H1 (cell line): ENCODE data around the gene CACNA1C. TPM values are rescaled to one million over a fixed set of nuclear protein-coding genes. Genes with fewer than 3 reads are reported as not detected.

Experiments
- CTCF ChIA-PET: fragments of 300-600 bp; sonication (Branson Sonifier 250); formaldehyde crosslinking; loops from one replicate; lab custom pipeline; 2021; ENCODE audit not compliant: partially characterized antibody; lab: Charles Lee
- POLR2A ChIA-PET: fragments of 300-600 bp; sonication (Branson Sonifier 250); formaldehyde crosslinking; loops from one replicate; lab custom pipeline; 2021; ENCODE audit warnings: inconsistent platforms; ENCODE audit not compliant: partially characterized antibody; lab: Charles Lee
- DNase-seq, 2 experiments: peaks; one replicate each; pipeline versions ENCODE4 v3.0.0 to v3.0.0-alpha.2; 2010 to 2022; ENCODE audit warnings: low spot score in 2 of 2, low read depth in 1 of 2, mixed read lengths in 1 of 2
- FAIRE-seq: peaks from 2 replicates; lab custom pipeline; 2011; peaks lifted over from hg19 to GRCh38; lab: Jason Lieb, UNC
- H2AFZ ChIP-seq: 2 replicates; pipeline ENCODE4 v1.8.1; 2012; ENCODE audit warnings: low read length, inconsistent platforms
- H2AK5ac ChIP-seq: 2 replicates; pipeline ENCODE4 v1.6.1; 2013; ENCODE audit warnings: low read depth, low read length
- H2BK120ac ChIP-seq: replicated peaks from 2 replicates; pipeline ENCODE3; 2013; ENCODE audit warnings: low read depth, low read length, inconsistent platforms
- H2BK12ac ChIP-seq: 2 replicates; pipeline ENCODE4 v1.6.1; 2013; ENCODE audit warnings: low read depth, low read length
- H2BK15ac ChIP-seq: 2 replicates; pipeline ENCODE4 v1.6.1; 2013; ENCODE audit warnings: low read length
- H2BK20ac ChIP-seq: 2 replicates; pipeline ENCODE4 v1.6.1; 2013; ENCODE audit warnings: low read length
- H2BK5ac ChIP-seq: 2 replicates; pipeline ENCODE4 v1.6.1; 2013; ENCODE audit warnings: low read depth, low read length
- H3K14ac ChIP-seq: 2 replicates; pipeline ENCODE4 v1.6.1; 2013; ENCODE audit warnings: inconsistent platforms; ENCODE audit not compliant: insufficient read length
- H3K18ac ChIP-seq: 2 replicates; pipeline ENCODE4 v1.6.1; 2013; ENCODE audit warnings: low read length; ENCODE audit errors: extremely low read depth
- H3K23ac ChIP-seq: 2 replicates; pipeline ENCODE4 v1.6.1; 2013; ENCODE audit warnings: inconsistent platforms; ENCODE audit not compliant: insufficient read length
- H3K23me2 ChIP-seq: 2 replicates; pipeline ENCODE4 v1.6.1; 2013; ENCODE audit warnings: low read depth, low read length
- H3K27ac ChIP-seq: 2 replicates; pipeline ENCODE4 v1.6.1; 2011; ENCODE audit warnings: low read depth, low read length, inconsistent platforms
- H3K27me3 ChIP-seq, 4 experiments: replicated peaks in 1 of 4; 1 replicate in 1 of 4; 2 replicates in 3 of 4; pipeline versions ENCODE4 v1.6.1 to v1.8.1; 2011 to 2013; ENCODE audit warnings: low read length in 3 of 4, mild to moderate bottlenecking in 3 of 4, inconsistent platforms in 2 of 4, mixed read lengths in 2 of 4, moderate library complexity in 1 of 4; ENCODE audit not compliant: control insufficient read depth in 3 of 4, insufficient read depth in 3 of 4; ENCODE audit errors: extremely low read depth in 1 of 4
- H3K36me3 ChIP-seq, 4 experiments: 2 replicates each; pipeline versions ENCODE4 v1.6.1 to v1.8.1; 2011 to 2013; ENCODE audit warnings: mild to moderate bottlenecking in 4 of 4, low read length in 3 of 4, moderate library complexity in 2 of 4, control low read depth in 1 of 4, inconsistent platforms in 1 of 4; ENCODE audit not compliant: insufficient read depth in 4 of 4, control insufficient read depth in 2 of 4
- H3K4ac ChIP-seq: replicated peaks from 2 replicates; pipeline ENCODE3; 2013; ENCODE audit warnings: low read length, low read depth, mixed read lengths, inconsistent platforms; ENCODE audit not compliant: insufficient read length
- H3K4me1 ChIP-seq, 4 experiments: replicated peaks in 1 of 4; 1 replicate in 1 of 4; 2 replicates in 3 of 4; pipeline versions ENCODE4 v1.6.1 to v1.8.1; 2011 to 2013; ENCODE audit warnings: low read length in 3 of 4, inconsistent platforms in 2 of 4, mixed read lengths in 1 of 4; ENCODE audit not compliant: insufficient read depth in 4 of 4, control insufficient read depth in 3 of 4
- H3K4me2 ChIP-seq, 2 experiments: 2 replicates each; pipeline versions ENCODE4 v1.6.1 to v1.8.1; 2011 to 2013; ENCODE audit warnings: low read depth in 2 of 2, low read length in 2 of 2, control low read depth in 1 of 2, inconsistent platforms in 1 of 2, mild to moderate bottlenecking in 1 of 2; ENCODE audit not compliant: insufficient read depth in 1 of 2
- H3K4me3 ChIP-seq, 4 experiments: fragments of 200-600, 300-600 bp in 1 of 4; sonication (generic), shearing (Covaris generic), sonication (Bioruptor Twin) in 1 of 4; 2 replicates each; pipeline versions ENCODE4 v1.5.1 to v1.8.1; 2011 to 2016; ENCODE audit warnings: low read length in 4 of 4, low read depth in 3 of 4, control low read depth in 2 of 4, inconsistent platforms in 2 of 4, mild to moderate bottlenecking in 2 of 4, mixed read lengths in 1 of 4, moderate library complexity in 1 of 4; ENCODE audit not compliant: insufficient read depth in 2 of 4; ENCODE audit errors: extremely low read depth in 1 of 4
- H3K56ac ChIP-seq: replicated peaks from 2 replicates; pipeline ENCODE3; 2013; ENCODE audit warnings: low read depth, mild to moderate bottlenecking, mixed read lengths, low read length, inconsistent platforms; ENCODE audit not compliant: insufficient read length
- H3K79me1 ChIP-seq: 2 replicates; pipeline ENCODE4 v1.6.1; 2013; ENCODE audit warnings: low read depth, low read length, control low read depth
- H3K79me2 ChIP-seq, 2 experiments: 2 replicates each; pipeline versions ENCODE4 v1.6.1 to v1.8.1; 2012 to 2013; ENCODE audit warnings: low read length in 2 of 2, mild to moderate bottlenecking in 2 of 2, inconsistent platforms in 1 of 2; ENCODE audit not compliant: insufficient read depth in 2 of 2, control insufficient read depth in 1 of 2
- H3K9ac ChIP-seq, 4 experiments: replicated peaks in 1 of 4; 1 replicate in 1 of 4; 2 replicates in 3 of 4; pipeline versions ENCODE4 v1.6.1 to v1.8.1; 2011 to 2013; ENCODE audit warnings: low read depth in 3 of 4, low read length in 3 of 4, control low read depth in 2 of 4, mild to moderate bottlenecking in 2 of 4, moderate library complexity in 2 of 4, inconsistent platforms in 1 of 4; ENCODE audit errors: extremely low read depth in 1 of 4
- H3K9me3 ChIP-seq, 2 experiments: 2 replicates each; pipeline versions ENCODE4 v1.6.1 to v1.8.1; 2012 to 2013; ENCODE audit warnings: mild to moderate bottlenecking in 2 of 2, moderate library complexity in 2 of 2, control low read depth in 1 of 2, inconsistent platforms in 1 of 2, low read depth in 1 of 2, low read length in 1 of 2, mixed read lengths in 1 of 2; ENCODE audit not compliant: insufficient read depth in 2 of 2
- H4K20me1 ChIP-seq, 2 experiments: replicated peaks in 1 of 2; 2 replicates each; pipeline versions ENCODE3 to v1.8.1; 2011 to 2013; ENCODE audit warnings: inconsistent platforms in 2 of 2, low read length in 2 of 2, mild to moderate bottlenecking in 1 of 2; ENCODE audit not compliant: insufficient read depth in 2 of 2, control insufficient read depth in 1 of 2
- H4K5ac ChIP-seq: 2 replicates; pipeline ENCODE4 v1.6.1; 2013; ENCODE audit warnings: low read length, low read depth, mixed read lengths, inconsistent platforms; ENCODE audit not compliant: insufficient read length
- H4K8ac ChIP-seq: 2 replicates; pipeline ENCODE4 v1.8.0; 2013; ENCODE audit warnings: mild to moderate bottlenecking, moderate library complexity, low read length, inconsistent platforms; ENCODE audit not compliant: insufficient read depth; ENCODE audit errors: extremely low read depth
- H4K91ac ChIP-seq: replicated peaks from 2 replicates; pipeline ENCODE3; 2013; ENCODE audit warnings: low read length, mixed read lengths, inconsistent platforms; ENCODE audit not compliant: insufficient read length
- BCL11A ChIP-seq, 2 experiments: IDR thresholded peaks; one replicate each; pipeline ENCODE4 v1.6.1; 2011; ENCODE audit warnings: low read depth in 2 of 2, low read length in 2 of 2, mild to moderate bottlenecking in 2 of 2
- EGR1 ChIP-seq: IDR thresholded peaks from 2 replicates; pipeline ENCODE4 v1.6.1; 2011; ENCODE audit warnings: low read depth, low read length, borderline replicate concordance
- JUN ChIP-seq: IDR thresholded peaks from 2 replicates; pipeline ENCODE4 v1.6.1; 2011; ENCODE audit warnings: low read depth, mild to moderate bottlenecking, improper control_type of control experiment, low read length
- JUND ChIP-seq: IDR thresholded peaks from 2 replicates; pipeline ENCODE4 v1.6.1; 2011; ENCODE audit warnings: mild to moderate bottlenecking, improper control_type of control experiment, low read length
- KDM4A ChIP-seq: IDR thresholded peaks from one replicate; pipeline ENCODE4 v1.7.1; 2012; ENCODE audit warnings: low read depth, mild to moderate bottlenecking, moderate library complexity, low read length, inconsistent platforms; ENCODE audit not compliant: severe bottlenecking
- NANOG ChIP-seq: IDR thresholded peaks from 2 replicates; pipeline ENCODE4 v1.6.1; 2011; ENCODE audit warnings: low read length, low read depth, mild to moderate bottlenecking, inconsistent platforms; ENCODE audit not compliant: insufficient read depth, poor library complexity, severe bottlenecking
- NRF1 ChIP-seq: IDR thresholded peaks from 2 replicates; pipeline ENCODE4 v1.6.1; 2011; ENCODE audit warnings: mild to moderate bottlenecking, low read depth, low read length, improper control_type of control experiment
- POLR2AphosphoS5 ChIP-seq: IDR thresholded peaks from 2 replicates; pipeline ENCODE4 v1.6.1; 2011; ENCODE audit warnings: low read depth, low read length
- RAD21 ChIP-seq, 2 experiments: IDR thresholded peaks in 1 of 2; conservative IDR thresholded peaks in 1 of 2; 2 replicates each; pipeline ENCODE4 v1.6.1; 2011; ENCODE audit warnings: low read depth in 2 of 2, low read length in 2 of 2, improper control_type of control experiment in 1 of 2, inconsistent platforms in 1 of 2, mild to moderate bottlenecking in 1 of 2, moderate library complexity in 1 of 2
- SIRT6 ChIP-seq: IDR thresholded peaks from one replicate; pipeline ENCODE4 v1.7.1; 2012; ENCODE audit warnings: low read length, inconsistent platforms
- TAF1 ChIP-seq: IDR thresholded peaks from 2 replicates; pipeline ENCODE4 v1.6.1; 2011; ENCODE audit warnings: mild to moderate bottlenecking, low read depth, low read length
- WGBS, 2 experiments: shearing (Covaris generic) in 1 of 2; methylation state at CpG; one replicate each; pipeline versions ENCODE4 v1.1.6 to v1.1.7; 2013 to 2015; ENCODE audit warnings: low lambda C conversion rate in 2 of 2, mixed read lengths in 2 of 2, inconsistent platforms in 1 of 2, low coverage in 1 of 2, missing lambda C conversion rate in 1 of 2; ENCODE audit not compliant: insufficient replicate concordance in 2 of 2, insufficient coverage in 1 of 2, insufficient read length in 1 of 2; ENCODE audit errors: extremely low coverage in 1 of 2, missing lambda C conversion rate in 1 of 2; 5-methylcytosine and 5-hydroxymethylcytosine counted together
- polyA plus RNA-seq, 7 experiments: library from polyadenylated mRNA; depleted of rRNA in 3 of 7; stranded (reverse) in 5 of 7; unstranded in 2 of 7; fragments of >200 nt in 5 of 7; fragments of 200-250 nt in 2 of 7; gene quantifications; 1 replicate in 5 of 7; 2 replicates in 1 of 7; 4 replicates in 1 of 7; pipeline versions ENCODE4 v1.2.1 to v1.2.3, GENCODE V29; 2011 to 2013; ENCODE audit warnings: missing spikeins in 2 of 7, mixed read lengths in 2 of 7
- total RNA-seq: library from RNA; stranded (reverse); fragmentation: NEBNext Ultra II Directional; extraction: Animal tissue kit (Norgen Biotek cat#: 25700); gene quantifications from 2 replicates; pipeline ENCODE4 v1.2.1, GENCODE V29; 2021
- TF ChIP-seq, protein P1 (sequence below): IDR thresholded peaks from 2 replicates; pipeline ENCODE4 v1.6.1; 2011; ENCODE audit warnings: low read depth, mild to moderate bottlenecking, low read length; ENCODE audit not compliant: insufficient read depth

CACNA1C gene
- total and polyA plus RNA-seq, 2 of the 8 experiments (the other 6 are each of a cell fraction or from before 2014, with no cell fraction given), result 1.3 TPM

DNA sequence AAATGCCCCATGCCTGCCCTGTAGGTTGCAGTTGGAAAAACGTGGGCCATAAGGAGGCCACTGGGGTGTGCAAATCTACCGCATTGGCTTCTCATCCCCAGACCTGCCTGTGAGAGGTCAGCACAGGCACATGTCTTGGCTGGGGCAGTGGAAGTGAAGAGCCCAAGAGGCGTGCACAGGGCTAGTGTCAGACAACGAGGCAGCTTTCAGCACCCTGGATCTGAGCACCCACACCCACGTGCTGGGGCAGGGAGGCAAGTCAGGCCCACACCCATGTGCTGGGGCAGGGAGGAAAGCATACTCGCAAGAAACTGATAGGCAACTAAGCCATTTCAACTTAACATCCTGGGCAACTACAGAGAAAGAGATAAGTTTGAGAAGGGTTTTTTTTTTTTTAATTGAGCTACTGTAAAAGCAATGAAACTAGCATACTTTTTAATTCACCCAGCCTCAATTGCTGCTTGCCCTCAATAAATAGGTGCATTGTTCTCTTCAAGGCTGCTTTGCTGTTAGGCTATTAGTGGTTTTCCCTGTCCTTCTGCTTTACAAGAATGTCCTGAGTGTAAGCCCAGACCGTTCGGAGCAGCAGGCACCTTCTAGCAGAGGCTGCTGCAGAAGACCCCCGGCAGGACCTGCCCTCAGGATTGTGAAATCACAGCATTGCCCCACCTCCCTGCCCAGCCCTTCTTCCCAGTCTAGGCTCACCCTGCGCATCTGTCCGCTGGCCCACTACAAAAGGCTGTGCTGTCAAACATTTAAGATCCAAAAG is 386.7 kb downstream of the CACNA1C start:
- no peak overlapping the region for H3K27ac ChIP-seq
- TF ChIP-seq SIRT6, result no peak
- TF ChIP-seq, protein P1, sequence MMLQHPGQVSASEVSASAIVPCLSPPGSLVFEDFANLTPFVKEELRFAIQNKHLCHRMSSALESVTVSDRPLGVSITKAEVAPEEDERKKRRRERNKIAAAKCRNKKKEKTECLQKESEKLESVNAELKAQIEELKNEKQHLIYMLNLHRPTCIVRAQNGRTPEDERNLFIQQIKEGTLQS, result no peak
- no peak for TF ChIP-seq KDM4A
- TF ChIP-seq NRF1, result no peak
- TF ChIP-seq TAF1, result no peak
- TF ChIP-seq EGR1, result no peak
- no peak for TF ChIP-seq JUN
- no peak for TF ChIP-seq JUND
- TF ChIP-seq POLR2AphosphoS5, result no peak
- no peak for TF ChIP-seq RAD21 (IDR thresholded peaks at IDR 0.05 in 1 of 2, conservative IDR thresholded peaks at IDR 0.05 in 1 of 2; ENCODE audit: low read depth in 2 of 2, low read length in 2 of 2)
- no peak for TF ChIP-seq BCL11A (IDR thresholded peaks at IDR 0.05; ENCODE audit: low read depth in 2 of 2, low read length in 2 of 2)
- TF ChIP-seq NANOG, result no peak

More for the DNA sequence above, 386.7 kb downstream of the CACNA1C start:
- Histone ChIP-seq H2BK15ac (no peak overlapping the region), H3K79me2 (no peaks in the 10 kb centered on the region), H3K27me3 (no peaks in the 10 kb centered on the region), H3K9ac (no peak overlapping the region), H4K20me1 (no peaks in the 10 kb centered on the region), H3K4me3 (no peak overlapping the region), H3K4ac (no peak overlapping the region), H3K9me3 (0 out of 4 replicates have a peak, but pooled peaks cover 0 to 3% of the 10 kb centered on the region in 2 experiments), H4K91ac (no peak overlapping the region), H2AFZ (no peak overlapping the region), H3K4me2 (no peak overlapping the region), H3K23ac (no peak overlapping the region), H2BK12ac (no peak overlapping the region), H2BK5ac (no peak overlapping the region), H2AK5ac (no peak overlapping the region), H2BK120ac (no peak overlapping the region), H2BK20ac (no peak overlapping the region), H4K5ac (no peak overlapping the region), H3K4me1 (no peaks in the 10 kb centered on the region), H3K36me3 (no peaks in the 10 kb centered on the region), H4K8ac (no peak overlapping the region), H3K23me2 (peaks cover 8% of the 10 kb centered on the region; the same call in 1 of the 2 replicates), H3K18ac (no peak overlapping the region), H3K14ac (no peak overlapping the region), H3K56ac (no peak overlapping the region), H3K79me1 (no peaks in the 10 kb centered on the region)
- POLR2A ChIA-PET, result no interaction called here
- 88% methylated on average over 11 of the region's 11 CpGs; no CpG with 5 or more reads in 1 of the 2 experiments for WGBS, 2 experiments
- CTCF ChIA-PET, result no interaction called here
- no peak for DNase-seq
- FAIRE-seq, result no peak
